ENCODE data around the gene TNFRSF13B. TPM values are rescaled to one million over a fixed set of nuclear protein-coding genes. Genes with fewer than 3 reads are reported as not detected.

The TNFRSF13B gene
- total RNA-seq, 1 experiment from 2014 or later: not detected

GRCh38 chr17:16913463-16913862, 58.5 kb downstream of the TNFRSF13B start:
- Histone ChIP-seq H3K36me3 (ENCODE audit: low read depth) (no peaks in the 10 kb centered on the region), H2AFZ (no peak overlapping the region), H3K4me2 (no peak overlapping the region), H3K79me2 (ENCODE audit: low read depth) (no peaks in the 10 kb centered on the region), H3F3A (ENCODE audit: insufficient read depth, low read depth) (no peaks in the 10 kb centered on the region), H4K20me1 (ENCODE audit: insufficient read depth) (no peaks in the 10 kb centered on the region), H3K9me3 (ENCODE audit: insufficient read depth, low read depth) (no peaks in the 10 kb centered on the region), H3K4me3 (no peak overlapping the region), H3K4me1 (replicated peaks; ENCODE audit: insufficient read depth) (no peaks in the 10 kb centered on the region), H3K27ac (no peak overlapping the region), H3K9me2 (ENCODE audit: insufficient read depth) (no peaks in the 10 kb centered on the region; the same call in 1 of the 2 replicates), H3K27me3 (ENCODE audit: insufficient read depth, low read depth) (no peaks in the 10 kb centered on the region)
- no TSS peak for BruUV-seq (replicated peaks)
- ChIA-PET CTCF (no interaction called here), POLR2A (ENCODE audit: unreplicated experiment) (no interaction called here)
- intact Hi-C loops (cut with micrococcal nuclease; ENCODE audit: unreplicated experiment): no loop called here
- no peak for TF ChIP-seq EZH2 (IDR thresholded peaks at IDR 0.05; ENCODE audit: low read depth)
- TF ChIP-seq CTCF (conservative IDR thresholded peaks at IDR 0.05): no peak
- DNase-seq: no peak

GRCh38 chr17:16912021-16912962, 59.6 kb downstream of the TNFRSF13B start:
- POLR2A ChIA-PET (ENCODE audit: unreplicated experiment): no interaction called here
- Histone ChIP-seq H3K9me3 (ENCODE audit: insufficient read depth, low read depth) (no peaks in the 10 kb centered on the region), H3K27me3 (ENCODE audit: insufficient read depth, low read depth) (no peaks in the 10 kb centered on the region), H3K27ac (no peak overlapping the region), H3K4me3 (no peak overlapping the region), H3K79me2 (ENCODE audit: low read depth) (no peaks in the 10 kb centered on the region), H3K4me1 (replicated peaks; ENCODE audit: insufficient read depth) (peaks cover 3% of the 10 kb centered on the region), H3K36me3 (ENCODE audit: low read depth) (no peaks in the 10 kb centered on the region), H3F3A (ENCODE audit: insufficient read depth, low read depth) (peaks cover 4% of the 10 kb centered on the region), H4K20me1 (ENCODE audit: insufficient read depth) (no peaks in the 10 kb centered on the region), H3K4me2 (no peak overlapping the region), H3K9me2 (ENCODE audit: insufficient read depth) (no peaks in the 10 kb centered on the region; the same call in 1 of the 2 replicates), H2AFZ (no peak overlapping the region)
- no peak for DNase-seq
- BruUV-seq (replicated peaks): no TSS peak
- CTCF ChIA-PET: no interaction called here
- TF ChIP-seq EZH2 (IDR thresholded peaks at IDR 0.05; ENCODE audit: low read depth) (no peak), CTCF (conservative IDR thresholded peaks at IDR 0.05) (no peak)
- intact Hi-C loops (cut with micrococcal nuclease; ENCODE audit: unreplicated experiment): no loop called here

- Histone ChIP-seq H3K27ac (no peak overlapping the region), H3F3A (ENCODE audit: insufficient read depth, low read depth) (peaks cover 13% of the 10 kb centered on the region), H3K36me3 (ENCODE audit: low read depth) (no peaks in the 10 kb centered on the region), H3K4me2 (no peak overlapping the region), H3K9me3 (ENCODE audit: insufficient read depth, low read depth) (no peaks in the 10 kb centered on the region), H3K4me1 (replicated peaks; ENCODE audit: insufficient read depth) (peaks cover 13% of the 10 kb centered on the region), H3K79me2 (ENCODE audit: low read depth) (no peaks in the 10 kb centered on the region), H3K9me2 (ENCODE audit: insufficient read depth) (no peaks in the 10 kb centered on the region; the same call in 1 of the 2 replicates), H3K4me3 (no peak overlapping the region), H3K27me3 (ENCODE audit: insufficient read depth, low read depth) (no peaks in the 10 kb centered on the region), H2AFZ (no peak overlapping the region), H4K20me1 (ENCODE audit: insufficient read depth) (no peaks in the 10 kb centered on the region)
- BruUV-seq (replicated peaks): no TSS peak
- ChIA-PET POLR2A (ENCODE audit: unreplicated experiment) (no interaction called here), CTCF (no interaction called here)
- TF ChIP-seq CTCF (conservative IDR thresholded peaks at IDR 0.05) (no peak), EZH2 (IDR thresholded peaks at IDR 0.05; ENCODE audit: low read depth) (no peak)
- intact Hi-C loops (cut with micrococcal nuclease; ENCODE audit: unreplicated experiment): no loop called here
- no peak for DNase-seq
Measured at GRCh38 chr17:16911141-16911937, 60.6 kb downstream of the TNFRSF13B start.
